Osteocyte (in vitro differentiated cells): ENCODE data around the gene PDRG1. TPM values are rescaled to one million over a fixed set of nuclear protein-coding genes. Genes with fewer than 3 reads are reported as not detected.

Experiments
- DNase-seq: peaks from one replicate; pipeline ENCODE4 v3.0.0; 2021; ENCODE audit warnings: mixed read lengths; ENCODE audit not compliant: unreplicated experiment; ENCODE audit errors: extremely low spot score
- H3K27ac Mint-ChIP-seq: one replicate; pipeline ENCODE4 v1.8.0; 2021; ENCODE audit warnings: mild to moderate bottlenecking, mixed read lengths; ENCODE audit not compliant: unreplicated experiment
- H3K27me3 Mint-ChIP-seq: one replicate; pipeline ENCODE4 v1.8.0; 2021; ENCODE audit warnings: mixed read lengths; ENCODE audit not compliant: unreplicated experiment
- H3K36me3 Mint-ChIP-seq: one replicate; pipeline ENCODE4 v1.8.0; 2021; ENCODE audit warnings: mixed read lengths; ENCODE audit not compliant: unreplicated experiment
- H3K4me1 Mint-ChIP-seq: one replicate; pipeline ENCODE4 v1.8.0; 2021; ENCODE audit warnings: mixed read lengths; ENCODE audit not compliant: unreplicated experiment
- H3K4me3 Mint-ChIP-seq: one replicate; pipeline ENCODE4 v1.8.0; 2021; ENCODE audit warnings: mild to moderate bottlenecking, moderate library complexity, mixed read lengths; ENCODE audit not compliant: unreplicated experiment
- H3K9me3 Mint-ChIP-seq: one replicate; pipeline ENCODE4 v1.8.0; 2021; ENCODE audit warnings: mixed read lengths; ENCODE audit not compliant: unreplicated experiment
- CTCF ChIP-seq: fragments of 200-600 bp; sonication (generic); IDR thresholded peaks from 2 replicates; pipeline ENCODE4 v1.5.0; 2021; ENCODE audit warnings: antibody characterized with exemption, mild to moderate bottlenecking, moderate library complexity
- total RNA-seq: library from RNA; stranded (reverse); gene quantifications from 2 replicates; pipeline ENCODE4 v1.2.1, GENCODE V29; 2021

The PDRG1 gene
- total RNA-seq, 1 donor from 2014 or later: 12.2 TPM

DNA sequence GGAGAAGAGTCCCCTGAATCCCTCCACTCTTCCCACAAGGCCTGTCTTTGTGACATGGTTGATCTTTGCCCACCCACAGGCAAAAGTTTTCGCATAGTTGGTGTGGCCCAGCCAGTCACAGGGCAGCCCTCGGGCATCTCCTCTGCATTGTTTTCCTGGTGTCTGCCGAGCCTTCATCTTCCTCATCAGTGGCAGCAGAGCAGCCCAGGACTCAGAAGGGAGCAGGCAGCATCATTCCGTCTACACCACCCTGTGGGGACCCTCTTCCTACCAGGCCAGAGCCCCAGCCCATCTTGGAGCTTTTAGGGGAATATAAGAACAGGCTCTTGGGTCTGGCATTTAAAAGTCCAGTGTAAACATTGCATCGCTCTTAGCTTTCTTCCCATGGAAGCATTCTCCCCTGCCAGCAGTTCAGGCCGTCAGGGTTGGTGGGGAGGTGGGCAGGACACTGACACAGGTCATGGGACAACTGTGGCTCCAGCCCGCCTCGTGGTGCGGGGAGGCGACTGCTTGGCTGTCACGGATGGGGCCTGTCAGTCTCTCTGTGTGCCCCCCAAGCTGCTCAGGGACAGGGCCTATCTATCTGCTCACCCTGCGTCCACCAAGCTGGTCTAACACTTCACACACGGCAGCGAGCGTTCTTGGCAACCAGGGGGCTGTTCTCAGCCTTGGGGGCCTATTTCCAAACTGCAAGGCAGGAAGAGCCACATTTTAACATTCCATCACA lies 38.3 kb downstream of the PDRG1 start:
- DNase-seq: no peak
- Mint-ChIP-seq H3K9me3 (no peaks in the 10 kb centered on the region), H3K27ac (no peak overlapping the region), H3K4me3 (no peak overlapping the region), H3K4me1 (no peaks in the 10 kb centered on the region), H3K36me3 (no peaks in the 10 kb centered on the region), H3K27me3 (peaks cover 33% of the 10 kb centered on the region)
- TF ChIP-seq CTCF: no peak

- TF ChIP-seq CTCF: no peak
- Mint-ChIP-seq H3K27me3 (peaks cover 12% of the 10 kb centered on the region), H3K36me3 (no peaks in the 10 kb centered on the region), H3K27ac (no peak overlapping the region), H3K4me1 (no peaks in the 10 kb centered on the region), H3K4me3 (no peak overlapping the region), H3K9me3 (no peaks in the 10 kb centered on the region)
- DNase-seq: no peak
Measured at GRCh38 chr20:31910071-31910803, 41.6 kb downstream of the PDRG1 start.

- Mint-ChIP-seq H3K9me3 (no peaks in the 10 kb centered on the region), H3K4me3 (no peak overlapping the region), H3K27ac (no peak overlapping the region), H3K36me3 (no peaks in the 10 kb centered on the region), H3K27me3 (peaks cover 13% of the 10 kb centered on the region), H3K4me1 (no peaks in the 10 kb centered on the region)
- no peak for DNase-seq
- TF ChIP-seq CTCF: no peak
Measured at GRCh38 chr20:31909253-31910070, 42.4 kb downstream of the PDRG1 start.

GRCh38 chr20:31908424-31908823 lies 43.4 kb downstream of the PDRG1 start:
- H3K4me1 Mint-ChIP-seq: no peaks in the 10 kb centered on the region
- no peaks in the 10 kb centered on the region for H3K9me3 Mint-ChIP-seq
- DNase-seq: no peak
- H3K27ac Mint-ChIP-seq: no peak overlapping the region
- TF ChIP-seq CTCF: no peak
- peaks cover 12% of the 10 kb centered on the region for H3K27me3 Mint-ChIP-seq
- no peak overlapping the region for H3K4me3 Mint-ChIP-seq
- H3K36me3 Mint-ChIP-seq: no peaks in the 10 kb centered on the region

DNA sequence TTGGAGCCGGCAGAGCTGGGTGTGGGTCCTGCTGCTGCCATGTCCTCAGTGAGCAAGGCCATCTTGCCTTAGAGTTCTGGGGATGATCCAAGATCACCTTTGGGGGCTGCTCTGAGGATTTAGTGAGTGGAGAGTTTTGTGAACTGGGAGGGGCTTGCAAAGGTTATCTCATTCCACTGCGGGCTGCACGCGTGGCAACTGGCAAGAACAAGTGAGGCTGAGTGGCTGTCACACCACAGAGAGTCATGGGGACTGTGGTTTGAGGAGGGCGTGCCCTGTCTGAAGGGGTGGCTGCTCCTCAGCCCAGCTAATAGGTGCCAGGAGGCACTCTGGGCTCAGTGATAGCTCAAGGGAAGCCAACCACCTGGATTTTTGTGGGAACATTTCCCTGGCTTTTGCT lies 43.8 kb downstream of the PDRG1 start:
- no peak for TF ChIP-seq CTCF
- H3K9me3 Mint-ChIP-seq: no peaks in the 10 kb centered on the region
- no peak overlapping the region for H3K27ac Mint-ChIP-seq
- peaks cover 11% of the 10 kb centered on the region for H3K27me3 Mint-ChIP-seq
- H3K36me3 Mint-ChIP-seq: no peaks in the 10 kb centered on the region
- H3K4me1 Mint-ChIP-seq: no peaks in the 10 kb centered on the region
- no peak overlapping the region for H3K4me3 Mint-ChIP-seq
- DNase-seq: no peak
